IgD-negative memory B cell (primary cell): ENCODE measurements around the gene TMIE. TPM values are rescaled to one million over a fixed set of nuclear protein-coding genes. Genes with fewer than 3 reads are reported as not detected.

Source experiments
- H3K27ac Mint-ChIP-seq, 3 donors: one replicate each; pipeline ENCODE4 v1.8.0; 2020 to 2022; ENCODE audit warnings: mild to moderate bottlenecking in 3 of 3, mixed read lengths in 3 of 3, moderate library complexity in 1 of 3
- H3K27me3 Mint-ChIP-seq: one replicate; pipeline ENCODE4 v1.8.0; 2021; ENCODE audit warnings: mixed read lengths
- H3K36me3 Mint-ChIP-seq: one replicate; pipeline ENCODE4 v1.8.0; 2020; ENCODE audit warnings: mild to moderate bottlenecking, mixed read lengths
- H3K4me1 Mint-ChIP-seq, 3 donors: one replicate each; pipeline ENCODE4 v1.8.0; 2020 to 2022; ENCODE audit warnings: mixed read lengths in 3 of 3, mild to moderate bottlenecking in 1 of 3
- H3K4me3 Mint-ChIP-seq, 4 donors: one replicate each; pipeline ENCODE4 v1.8.0; 2020 to 2022; ENCODE audit warnings: mild to moderate bottlenecking in 4 of 4, mixed read lengths in 4 of 4, moderate library complexity in 3 of 4
- H3K9me3 Mint-ChIP-seq, 3 donors: one replicate each; pipeline ENCODE4 v1.8.0; 2020 to 2021; ENCODE audit warnings: mixed read lengths in 3 of 3, mild to moderate bottlenecking in 1 of 3
- polyA plus RNA-seq: library from polyadenylated mRNA; unstranded; fragments of 300-500 nt; fragmentation: Illumina TruSeq; gene quantifications from one replicate; pipeline ENCODE4 v1.2.3, GENCODE V29; 2021

TMIE gene
- polyA plus RNA-seq, 1 donor from 2014 or later: not detected

DNA sequence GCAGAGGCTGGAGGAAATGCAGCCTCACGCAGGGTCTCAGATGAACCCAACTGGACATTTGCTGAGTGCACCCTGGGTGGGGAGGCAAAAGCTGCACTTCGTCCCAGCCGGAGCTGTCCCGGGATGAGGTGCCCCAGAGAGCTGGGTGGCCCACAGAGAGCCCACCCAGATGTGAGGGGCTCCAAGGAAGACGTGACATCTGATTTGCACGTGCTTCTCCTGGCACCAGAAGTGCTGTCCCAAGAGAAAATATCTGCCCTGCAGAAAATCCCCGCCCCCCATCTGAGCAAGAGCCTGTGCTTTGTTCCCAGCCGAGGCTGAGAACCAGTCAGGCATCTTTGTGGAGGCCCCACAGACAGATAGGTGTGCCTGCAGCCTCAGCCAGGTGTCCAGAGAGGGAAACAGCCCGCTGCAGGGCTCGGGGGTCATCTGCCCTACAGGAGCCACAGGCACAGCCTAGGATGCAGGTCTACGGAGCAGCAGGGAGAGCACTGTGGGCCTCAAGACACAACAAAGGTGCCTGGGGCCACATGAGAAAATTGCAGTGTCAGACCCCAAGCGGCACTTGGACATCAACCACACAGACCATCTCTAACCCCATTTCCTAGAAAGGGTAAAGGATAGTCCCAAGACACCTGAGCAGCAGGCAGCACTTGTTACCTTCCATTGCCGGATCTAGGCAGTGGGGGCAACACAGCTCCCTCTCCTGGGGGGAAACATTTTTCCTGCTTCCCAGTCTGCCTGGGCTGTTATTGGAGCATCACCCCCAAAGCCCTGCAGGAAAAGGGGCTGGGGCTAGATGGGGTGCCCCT lies 5.8 kb downstream of the TMIE start:
- H3K4me1 Mint-ChIP-seq: no peaks in the 10 kb centered on the region
- H3K36me3 Mint-ChIP-seq: no peaks in the 10 kb centered on the region
- H3K9me3 Mint-ChIP-seq: no peaks in the 10 kb centered on the region
- H3K4me3 Mint-ChIP-seq: no peak overlapping the region
- H3K27ac Mint-ChIP-seq: no peak overlapping the region
- H3K27me3 Mint-ChIP-seq: peaks cover 5% of the 10 kb centered on the region

DNA sequence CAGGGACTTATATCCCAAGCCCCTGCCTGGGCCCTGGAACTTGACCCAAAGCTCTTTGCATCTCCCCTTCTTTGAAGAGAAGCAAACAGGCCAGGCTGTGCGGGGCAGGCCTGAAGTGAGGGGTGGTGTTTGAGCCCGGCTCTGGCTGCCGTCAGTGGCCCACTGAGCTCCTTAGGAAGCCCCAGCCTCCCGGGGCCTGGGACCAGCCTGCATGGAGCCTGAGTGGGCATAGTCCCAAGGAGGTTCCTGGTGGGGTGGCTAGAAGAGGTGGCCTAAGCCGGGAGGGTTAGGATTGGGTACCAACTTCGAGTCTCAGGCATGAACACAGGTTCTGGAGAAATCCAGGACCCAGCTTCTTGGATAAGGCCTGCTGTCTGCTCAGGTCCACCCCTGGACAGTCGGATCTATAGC lies 6.4 kb downstream of the TMIE start:
- Mint-ChIP-seq H3K4me1 (no peaks in the 10 kb centered on the region), H3K27ac (no peak overlapping the region), H3K4me3 (no peak overlapping the region), H3K9me3 (no peaks in the 10 kb centered on the region), H3K36me3 (no peaks in the 10 kb centered on the region), H3K27me3 (peaks cover 1% of the 10 kb centered on the region)

DNA sequence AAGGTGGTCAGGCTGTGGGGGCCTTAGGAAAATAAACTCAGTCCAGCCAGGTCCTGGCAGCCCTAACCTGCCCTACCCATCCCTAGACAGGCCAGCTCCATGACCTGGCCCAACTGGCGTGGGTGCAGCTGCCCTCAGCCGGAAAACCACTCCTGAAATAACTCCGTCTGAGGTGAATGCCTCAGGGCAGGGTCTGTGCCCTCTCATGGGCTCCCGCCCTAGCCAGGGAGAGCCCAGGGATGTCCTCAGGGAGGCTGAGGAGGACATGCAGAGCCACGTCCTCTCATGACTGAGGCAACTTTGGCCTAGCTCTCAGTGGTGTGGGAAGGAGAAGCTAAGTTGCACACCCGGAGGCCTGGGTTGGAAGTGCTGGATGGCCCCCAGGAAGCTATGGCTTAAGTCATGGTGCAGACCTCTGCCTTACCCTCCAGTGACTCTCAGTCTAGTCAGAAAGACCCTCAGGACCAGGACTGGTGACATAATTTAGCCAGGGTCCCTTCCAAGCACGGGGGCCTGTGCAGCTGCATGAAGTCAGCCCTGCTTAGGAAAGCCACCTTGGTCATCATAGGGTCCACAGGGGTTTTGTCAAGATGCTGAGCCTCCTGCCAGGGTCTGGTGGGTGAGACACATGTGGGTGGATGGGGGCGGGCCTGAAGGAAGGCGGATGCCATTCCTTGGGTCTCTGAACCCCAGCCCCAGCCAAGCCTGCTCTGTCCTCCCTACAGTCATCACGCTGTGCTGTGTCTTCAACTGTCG lies 7.4 kb downstream of the TMIE start:
- Mint-ChIP-seq H3K4me1 (peaks cover 0 to 3% (median 0%) of the 10 kb centered on the region in 3 donors), H3K9me3 (no peaks in the 10 kb centered on the region), H3K36me3 (peaks cover 2% of the 10 kb centered on the region), H3K4me3 (no peak overlapping the region), H3K27ac (no peak overlapping the region), H3K27me3 (peaks cover 1% of the 10 kb centered on the region)

DNA sequence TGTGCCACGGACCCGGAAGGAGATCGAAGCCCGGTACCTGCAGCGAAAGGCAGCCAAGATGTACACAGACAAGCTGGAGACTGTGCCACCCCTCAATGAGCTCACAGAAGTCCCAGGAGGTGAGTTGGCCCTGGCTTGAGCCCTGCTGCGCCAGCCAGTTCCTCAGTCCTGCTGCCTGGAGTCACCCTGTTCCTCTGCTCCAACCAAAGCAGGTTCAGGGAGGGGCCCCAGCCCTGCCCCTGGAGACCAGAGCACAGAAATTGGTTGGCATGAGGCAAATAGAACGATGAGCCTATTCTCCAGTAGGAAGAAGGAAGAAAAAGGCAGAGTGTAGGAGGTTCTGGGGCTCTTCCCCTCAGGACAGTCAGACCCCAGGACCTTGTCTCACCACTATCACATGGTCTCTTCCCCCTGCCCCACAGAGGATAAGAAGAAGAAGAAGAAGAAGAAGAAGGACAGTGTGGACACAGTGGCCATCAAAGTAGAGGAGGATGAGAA lies 8.0 kb downstream of the TMIE start:
- Mint-ChIP-seq H3K27ac (no peak overlapping the region), H3K27me3 (peaks cover 1% of the 10 kb centered on the region), H3K36me3 (peaks cover 2% of the 10 kb centered on the region), H3K9me3 (no peaks in the 10 kb centered on the region), H3K4me1 (peaks cover 0 to 3% (median 0%) of the 10 kb centered on the region in 3 donors), H3K4me3 (no peak overlapping the region)

DNA sequence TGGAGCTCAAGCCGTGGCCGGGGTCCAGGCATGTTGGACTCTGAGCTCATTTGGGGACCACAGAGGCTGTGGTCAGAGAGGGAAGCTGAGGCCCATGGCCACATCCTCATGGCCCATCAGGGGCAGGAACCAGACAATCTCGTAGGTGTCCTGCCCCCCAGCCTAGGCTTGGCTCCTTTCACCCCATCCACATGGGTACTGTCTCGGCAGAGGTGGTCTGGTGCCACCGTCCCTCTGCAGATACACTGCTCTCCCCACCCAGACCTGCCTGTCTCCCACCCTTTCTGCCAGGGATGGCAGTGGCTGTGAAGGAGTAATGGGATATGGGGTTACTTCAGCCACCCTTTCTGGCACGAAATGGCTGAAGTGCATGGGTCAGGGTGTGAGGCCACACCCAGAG lies 8.5 kb downstream of the TMIE start:
- no peak overlapping the region for H3K27ac Mint-ChIP-seq
- H3K27me3 Mint-ChIP-seq: peaks cover 1% of the 10 kb centered on the region
- H3K4me3 Mint-ChIP-seq: peak overlapping the region in 1 of 4 donors; percentile 39
- peaks cover 0 to 3% (median 0%) of the 10 kb centered on the region in 3 donors for H3K4me1 Mint-ChIP-seq
- H3K36me3 Mint-ChIP-seq: peaks cover 2% of the 10 kb centered on the region
- no peaks in the 10 kb centered on the region for H3K9me3 Mint-ChIP-seq

DNA sequence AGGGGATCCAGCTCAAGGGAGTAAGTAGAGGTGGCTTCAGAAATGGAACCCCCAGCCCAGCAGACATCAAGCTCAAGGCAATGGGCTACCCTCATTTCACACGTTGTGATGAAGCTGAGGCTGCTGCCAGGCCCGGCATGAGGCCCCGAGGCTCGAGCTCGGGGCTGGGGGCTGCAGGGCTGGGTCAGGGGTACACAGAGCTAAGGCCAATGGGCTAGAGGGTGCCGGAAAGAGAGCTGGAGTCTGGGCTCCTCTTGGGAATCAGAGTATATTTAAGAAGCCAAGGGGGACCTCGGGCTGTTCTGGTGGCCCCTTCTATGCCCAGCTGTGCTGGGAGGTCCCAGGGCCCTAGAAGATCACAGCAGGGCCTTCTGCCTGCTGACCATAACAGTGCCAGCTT lies 9.0 kb downstream of the TMIE start:
- Mint-ChIP-seq H3K36me3 (peaks cover 2% of the 10 kb centered on the region), H3K27me3 (peaks cover 1% of the 10 kb centered on the region), H3K27ac (no peak overlapping the region), H3K4me3 (no peak overlapping the region), H3K4me1 (peaks cover 0 to 3% (median 0%) of the 10 kb centered on the region in 3 donors), H3K9me3 (no peaks in the 10 kb centered on the region)

DNA sequence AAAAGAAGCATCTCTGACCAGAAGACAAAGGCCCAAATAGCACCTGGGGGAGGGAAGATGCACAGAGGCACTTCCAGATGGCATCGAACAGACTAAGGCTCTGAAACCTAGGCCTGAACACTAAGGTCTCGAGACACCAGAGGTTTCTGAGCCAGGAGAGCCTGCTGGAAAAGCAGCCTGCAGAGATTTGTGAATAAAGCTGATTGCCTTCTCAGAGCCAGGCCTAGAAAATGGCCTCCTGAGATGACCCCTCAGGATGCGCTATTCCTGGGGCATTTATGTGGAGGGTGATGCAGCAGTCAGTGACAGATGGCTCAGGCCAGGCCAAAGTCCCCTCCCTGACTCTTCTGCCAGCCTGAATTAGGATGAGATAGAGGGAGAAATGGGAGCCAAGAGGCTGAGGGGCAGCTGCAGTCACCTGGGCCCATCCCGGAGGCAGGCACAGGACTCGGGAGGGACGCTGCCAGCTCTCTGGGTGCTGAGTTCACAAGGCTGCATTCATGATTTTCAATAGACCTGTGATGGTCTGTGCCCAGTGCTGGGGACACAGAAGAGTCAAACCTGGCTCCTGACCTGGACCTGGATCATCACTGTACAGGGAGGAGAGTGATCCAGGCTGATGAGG lies 9.6 kb downstream of the TMIE start:
- Mint-ChIP-seq H3K36me3 (peaks cover 3% of the 10 kb centered on the region), H3K27ac (no peak overlapping the region), H3K4me3 (no peak overlapping the region)

DNA sequence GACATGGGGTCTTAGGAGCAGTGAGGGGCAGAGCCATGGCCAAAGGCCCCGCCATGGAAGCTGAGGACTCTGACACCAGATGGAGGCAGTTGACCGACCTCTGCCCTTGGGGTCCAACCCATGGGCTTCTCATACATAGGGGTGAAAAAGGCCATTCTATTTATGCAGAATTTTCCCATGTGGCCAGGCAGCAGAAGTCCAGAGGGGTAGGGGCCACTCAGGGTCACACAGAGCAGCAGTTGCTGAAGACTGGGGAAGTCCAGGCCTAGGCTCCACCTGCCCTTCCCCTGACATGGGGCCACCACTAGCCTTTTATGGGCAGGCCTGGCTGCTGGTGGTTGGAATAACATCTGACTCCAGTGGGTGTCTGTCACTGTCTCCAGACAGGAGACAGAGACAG lies 10.1 kb downstream of the TMIE start:
- no peak overlapping the region for H3K4me3 Mint-ChIP-seq
- H3K9me3 Mint-ChIP-seq: no peaks in the 10 kb centered on the region
- peaks cover 6% of the 10 kb centered on the region for H3K36me3 Mint-ChIP-seq
- peaks cover 1% of the 10 kb centered on the region for H3K27me3 Mint-ChIP-seq
- H3K27ac Mint-ChIP-seq: no peak overlapping the region
- peaks cover 0 to 5% (median 0%) of the 10 kb centered on the region in 3 donors for H3K4me1 Mint-ChIP-seq

More for the DNA sequence above, 9.6 kb downstream of the TMIE start:
- peaks cover 0 to 4% (median 0%) of the 10 kb centered on the region in 3 donors for H3K4me1 Mint-ChIP-seq
- peaks cover 1% of the 10 kb centered on the region for H3K27me3 Mint-ChIP-seq
- no peaks in the 10 kb centered on the region for H3K9me3 Mint-ChIP-seq

DNA sequence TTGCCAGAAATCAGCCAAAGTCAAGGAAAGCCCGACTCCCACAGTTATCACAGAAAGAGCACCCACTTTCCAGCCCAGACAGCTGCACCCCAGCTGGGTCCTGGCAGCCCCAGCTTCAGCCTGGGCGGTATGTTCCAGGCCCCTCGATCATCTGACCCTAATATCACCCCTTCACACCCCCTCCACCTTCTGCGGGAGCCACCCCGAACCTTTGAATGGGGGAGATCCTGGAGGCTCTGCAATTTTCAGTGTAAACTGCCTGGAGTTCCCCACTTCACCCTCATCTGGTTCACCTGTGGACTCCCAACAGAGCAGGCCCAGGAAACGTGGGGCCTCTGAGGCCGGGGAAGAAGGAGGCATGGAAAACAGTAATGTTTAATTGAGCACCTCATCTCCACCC lies 10.6 kb downstream of the TMIE start:
- no peaks in the 10 kb centered on the region for H3K9me3 Mint-ChIP-seq
- H3K27me3 Mint-ChIP-seq: no peaks in the 10 kb centered on the region
- H3K4me1 Mint-ChIP-seq: peaks cover 0 to 5% (median 0%) of the 10 kb centered on the region in 3 donors
- no peak overlapping the region for H3K4me3 Mint-ChIP-seq
- H3K36me3 Mint-ChIP-seq: peaks cover 6% of the 10 kb centered on the region
- no peak overlapping the region for H3K27ac Mint-ChIP-seq

DNA sequence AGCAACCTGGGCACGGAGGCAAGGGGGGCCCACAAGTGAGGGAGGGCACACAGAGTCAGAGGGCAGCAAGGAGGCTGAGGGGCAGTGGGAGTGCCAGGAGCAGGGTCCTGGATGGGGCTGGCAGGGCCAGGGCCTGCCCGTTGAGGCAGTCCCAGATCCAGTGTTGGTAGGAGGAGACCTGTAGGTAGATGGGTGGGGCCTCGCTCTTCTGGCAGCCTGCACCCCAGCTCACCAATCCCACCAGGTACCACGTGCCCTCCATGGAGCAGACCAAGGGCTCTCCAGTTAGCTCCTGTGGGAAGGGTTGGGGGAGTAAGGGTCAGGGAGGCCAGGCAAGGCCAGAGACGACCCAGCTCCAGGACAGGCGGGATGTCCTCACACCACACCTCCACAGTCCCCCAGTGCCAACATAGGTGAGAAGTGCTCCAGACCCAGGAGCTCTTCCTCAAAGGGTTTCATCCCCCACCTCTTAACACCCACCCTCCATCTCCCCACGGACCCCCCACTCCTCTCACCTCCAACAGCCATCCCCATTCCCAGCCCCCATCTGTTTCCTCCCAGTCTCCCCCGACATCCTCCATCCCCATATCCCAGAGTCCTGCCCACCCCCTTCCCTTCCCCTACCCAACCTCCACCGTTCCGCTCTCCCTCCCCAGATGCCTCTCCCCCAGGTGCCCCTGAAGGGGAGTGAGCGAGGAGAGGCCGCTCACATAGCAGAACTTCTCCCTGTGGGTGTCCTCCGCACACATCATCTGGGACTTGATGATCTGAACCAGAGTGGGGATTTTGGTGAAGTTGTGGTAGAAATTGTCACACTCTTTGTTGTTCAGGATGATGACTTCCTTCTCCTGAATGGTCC lies 11.2 kb downstream of the TMIE start:
- no peak overlapping the region for H3K27ac Mint-ChIP-seq
- no peaks in the 10 kb centered on the region for H3K9me3 Mint-ChIP-seq
- H3K36me3 Mint-ChIP-seq: peaks cover 6% of the 10 kb centered on the region
- H3K27me3 Mint-ChIP-seq: no peaks in the 10 kb centered on the region
- H3K4me1 Mint-ChIP-seq: peaks cover 0 to 5% (median 0%) of the 10 kb centered on the region in 3 donors
- peak overlapping the region in 1 of 4 donors; percentile 17 for H3K4me3 Mint-ChIP-seq

DNA sequence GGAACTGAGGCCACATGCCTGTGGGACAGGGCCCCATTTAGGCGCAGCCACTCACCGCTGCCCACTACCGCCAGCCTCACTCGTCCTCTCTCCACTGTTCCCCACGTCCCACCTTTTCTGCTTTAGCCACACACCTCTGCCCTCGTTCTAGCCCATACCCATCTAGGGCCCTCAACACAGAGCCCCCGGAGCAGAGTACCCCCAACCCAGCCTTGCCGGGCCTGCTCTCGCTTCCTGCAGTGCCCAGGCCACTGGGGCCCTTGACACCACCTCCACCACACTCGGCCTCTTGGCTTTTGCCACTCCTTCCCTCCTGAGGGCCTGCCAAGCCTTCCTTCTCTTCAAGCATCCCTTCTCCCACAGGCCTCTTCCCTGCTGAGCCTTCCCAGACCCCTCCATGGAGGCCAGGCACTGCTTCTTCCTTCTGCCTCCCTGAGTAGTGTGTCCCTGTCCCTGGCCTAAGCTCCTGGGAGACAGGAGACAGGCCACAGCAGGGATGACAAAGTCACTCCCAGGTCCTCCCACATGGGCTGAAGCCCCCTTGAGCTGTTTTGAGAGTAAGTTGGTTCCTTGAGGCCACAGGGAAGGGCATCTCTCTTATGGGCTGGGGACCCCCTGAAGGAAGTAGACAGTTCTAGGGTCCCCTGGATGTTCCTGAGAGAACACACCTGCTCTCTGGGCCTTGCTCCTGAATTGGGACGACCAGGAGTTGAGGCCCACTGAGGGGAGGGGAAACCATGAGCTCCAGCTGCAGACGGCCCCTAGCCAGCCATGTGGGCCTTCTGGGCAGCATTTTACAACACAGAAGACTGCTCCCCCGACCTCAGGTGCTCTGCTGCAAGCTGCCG lies 12.1 kb downstream of the TMIE start:
- no peak overlapping the region for H3K4me3 Mint-ChIP-seq
- H3K27ac Mint-ChIP-seq: no peak overlapping the region
- peaks cover 4% of the 10 kb centered on the region for H3K27me3 Mint-ChIP-seq
- H3K9me3 Mint-ChIP-seq: no peaks in the 10 kb centered on the region
- H3K36me3 Mint-ChIP-seq: peaks cover 6% of the 10 kb centered on the region
- H3K4me1 Mint-ChIP-seq: peaks cover 0 to 5% (median 2%) of the 10 kb centered on the region in 3 donors

DNA sequence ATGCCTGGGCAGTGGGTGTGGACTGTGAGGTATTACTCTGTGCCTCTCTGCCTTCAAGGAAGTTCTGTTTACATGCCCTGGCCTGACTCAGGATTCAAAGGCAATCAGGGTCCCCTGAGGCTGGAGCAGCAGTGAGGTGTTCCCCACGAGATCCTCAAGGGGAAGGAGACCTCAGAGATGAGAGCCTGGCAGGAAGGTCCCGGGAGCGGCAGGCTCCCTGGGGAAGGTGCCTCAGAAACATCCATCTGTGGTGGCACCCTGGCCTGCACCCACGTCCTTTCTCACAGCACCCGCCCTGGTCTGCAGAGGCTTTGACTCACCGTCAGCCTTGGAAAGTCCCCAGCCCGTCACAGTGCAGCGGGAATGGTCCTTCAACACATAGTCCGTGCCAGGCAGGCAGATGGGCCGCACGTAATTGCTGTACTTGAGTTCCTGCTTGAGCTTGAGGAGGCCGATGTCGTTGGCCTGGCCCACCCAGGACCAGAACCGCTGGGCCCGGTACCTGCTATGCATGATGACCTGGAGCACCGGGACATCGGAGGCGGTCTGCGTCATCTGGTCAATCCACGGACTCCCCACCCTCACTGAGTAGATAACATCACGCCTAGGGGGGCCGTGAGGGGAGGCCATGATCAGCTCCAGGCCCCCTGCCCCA lies 12.8 kb downstream of the TMIE start:
- H3K27ac Mint-ChIP-seq: no peak overlapping the region
- H3K9me3 Mint-ChIP-seq: no peaks in the 10 kb centered on the region

More for the DNA sequence above, 12.8 kb downstream of the TMIE start:
- Mint-ChIP-seq H3K27me3 (peaks cover 6% of the 10 kb centered on the region), H3K4me1 (peaks cover 0 to 6% (median 2%) of the 10 kb centered on the region in 3 donors), H3K4me3 (no peak overlapping the region), H3K36me3 (peaks cover 6% of the 10 kb centered on the region)
